Measurements from ENCODE around the gene TTC16. TPM values are rescaled to one million over a fixed set of nuclear protein-coding genes. Genes with fewer than 3 reads are reported as not detected.

TTC16 gene, protein sequence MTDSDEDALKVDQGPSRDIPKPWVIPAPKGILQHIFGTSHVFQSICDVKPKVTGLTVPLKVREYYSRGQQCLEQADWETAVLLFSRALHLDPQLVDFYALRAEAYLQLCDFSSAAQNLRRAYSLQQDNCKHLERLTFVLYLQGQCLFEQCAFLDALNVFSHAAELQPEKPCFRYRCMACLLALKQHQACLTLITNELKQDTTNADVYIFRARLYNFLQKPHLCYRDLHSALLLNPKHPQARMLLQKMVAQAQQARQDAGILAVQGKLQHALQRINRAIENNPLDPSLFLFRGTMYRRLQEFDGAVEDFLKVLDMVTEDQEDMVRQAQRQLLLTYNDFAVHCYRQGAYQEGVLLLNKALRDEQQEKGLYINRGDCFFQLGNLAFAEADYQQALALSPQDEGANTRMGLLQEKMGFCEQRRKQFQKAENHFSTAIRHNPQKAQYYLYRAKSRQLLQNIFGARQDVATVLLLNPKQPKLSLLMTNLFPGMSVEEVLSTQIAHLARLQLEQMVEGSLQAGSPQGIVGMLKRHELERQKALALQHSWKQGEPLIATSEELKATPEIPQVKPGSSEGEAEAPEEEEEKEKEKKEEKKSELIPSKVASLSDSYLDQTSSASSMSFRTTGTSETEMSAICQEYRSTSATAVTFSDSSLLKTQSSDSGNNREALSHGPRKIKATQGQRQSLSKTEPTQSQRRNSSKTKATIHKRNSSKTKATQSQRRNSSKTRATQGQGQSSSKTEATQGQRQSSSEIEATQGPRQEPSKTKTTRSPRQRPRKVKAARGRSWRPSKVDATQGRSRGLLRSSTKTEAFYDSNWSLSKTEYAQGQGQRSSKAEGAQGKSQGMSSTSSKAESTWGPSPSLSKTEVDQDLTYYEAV
- total RNA-seq (2014; rRNA removed; shearing (Covaris generic)) = not detected in 2 replicates

DNA sequence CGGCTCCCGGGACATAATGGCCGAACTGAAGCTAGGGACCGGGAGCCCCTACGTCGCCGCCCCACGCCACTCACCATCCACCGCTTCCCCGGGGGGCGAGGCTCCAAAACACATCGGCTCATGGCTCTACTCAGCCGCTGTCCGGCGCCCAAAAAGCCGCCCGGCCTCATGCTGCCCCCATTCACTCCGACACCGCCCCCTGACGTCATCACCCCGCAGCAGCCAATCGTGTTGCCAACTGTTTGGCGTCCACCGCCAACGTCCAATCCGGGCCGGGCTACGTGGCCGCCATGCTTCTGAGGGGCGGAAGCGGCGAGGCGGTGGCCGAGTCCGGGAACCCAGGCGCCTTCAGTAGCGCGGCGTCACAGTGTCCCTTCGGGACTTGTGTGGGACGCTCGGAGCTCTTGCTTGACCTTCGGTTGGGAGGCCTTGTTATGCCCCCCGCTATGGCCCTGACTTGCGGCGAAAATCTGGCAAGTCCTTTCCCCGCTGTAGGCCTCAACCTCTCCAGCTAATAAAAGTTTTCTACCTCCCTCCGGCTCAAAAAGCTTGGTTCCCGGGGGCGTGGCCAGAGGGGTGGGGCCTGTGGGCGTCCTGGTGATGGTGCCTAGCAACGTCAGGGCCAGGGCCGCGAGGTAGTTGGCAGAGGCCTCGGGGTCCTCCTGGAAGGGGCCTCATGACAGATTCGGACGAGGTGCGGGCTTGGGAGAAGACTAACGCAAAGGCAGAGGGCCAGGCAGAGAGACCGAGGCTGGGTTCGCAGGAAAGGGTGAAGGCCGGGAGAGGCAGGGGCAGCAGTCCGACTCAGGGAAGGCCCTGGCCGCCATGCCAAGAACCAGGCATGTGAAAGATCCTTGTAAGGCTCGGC is at the start of gene TTC16, which contains the start of gene PTRH1:
TSS of gene TTC16 (plus strand) at position 610 of the 868 bp plus-strand sequence. CDS start at position 677, 67 bp downstream.
TSS of gene PTRH1 (minus strand) at position 194 of the 868 bp plus-strand sequence. CDS start at position 170, 24 bp downstream.
- peak; percentile 94 for DNase-seq (ENCODE audit: low spot score)

DNA sequence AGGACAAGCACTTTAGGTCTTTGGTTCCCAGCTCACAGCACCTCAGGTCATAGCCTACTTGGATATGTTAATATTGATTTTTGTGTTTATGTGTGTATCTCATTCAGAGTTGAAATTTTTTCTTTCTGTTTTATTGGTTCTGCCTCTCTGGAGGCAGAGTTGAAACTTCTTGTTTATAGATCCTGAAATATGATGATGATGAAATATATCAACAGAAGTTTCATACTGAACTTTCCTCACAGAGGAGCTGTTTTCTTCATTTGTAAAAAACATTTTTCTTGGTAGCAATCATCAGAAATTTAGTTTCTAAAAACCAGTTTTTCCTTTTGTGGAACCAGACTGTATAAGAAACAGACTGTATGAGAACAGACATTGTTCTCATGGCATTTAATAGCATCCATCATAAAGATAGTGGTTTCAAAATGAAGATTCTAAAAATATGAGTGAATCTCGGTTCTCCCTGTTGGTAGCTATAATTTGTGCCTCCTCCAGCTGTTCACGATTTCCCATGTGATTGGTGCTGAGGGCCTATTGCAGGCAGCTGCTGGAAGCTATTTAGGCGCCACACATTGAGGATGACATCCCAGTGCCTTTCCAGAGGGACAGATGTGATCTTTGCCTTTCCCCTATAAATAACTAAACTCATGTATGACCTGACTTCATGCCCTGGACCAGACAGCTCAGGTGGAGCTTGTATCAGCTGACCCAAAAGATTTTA is 48.6 kb upstream of the TTC16 start:
- DNase-seq (ENCODE audit: low spot score) = no peak

DNA sequence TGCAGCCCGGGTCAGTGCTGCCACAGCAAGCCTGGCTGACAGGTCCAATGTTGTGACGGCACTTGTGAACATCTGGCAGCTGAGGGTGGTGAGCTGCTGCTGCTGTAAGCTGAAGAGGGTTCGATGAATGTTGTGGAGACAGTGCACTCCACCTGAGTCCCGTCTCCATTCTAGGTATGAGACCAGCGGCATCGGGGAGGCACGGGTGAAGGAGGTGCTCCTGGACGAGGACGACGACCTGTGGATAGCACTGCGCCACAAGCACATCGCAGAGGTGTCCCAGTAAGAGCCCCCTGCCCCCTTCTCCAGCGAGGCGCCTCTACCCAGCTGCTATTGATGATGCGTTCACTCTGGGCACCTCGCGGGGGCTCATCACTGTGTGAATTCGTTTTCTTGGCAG is 48.0 kb upstream of the TTC16 start:
- DNase-seq (ENCODE audit: low spot score) = no peak

DNA sequence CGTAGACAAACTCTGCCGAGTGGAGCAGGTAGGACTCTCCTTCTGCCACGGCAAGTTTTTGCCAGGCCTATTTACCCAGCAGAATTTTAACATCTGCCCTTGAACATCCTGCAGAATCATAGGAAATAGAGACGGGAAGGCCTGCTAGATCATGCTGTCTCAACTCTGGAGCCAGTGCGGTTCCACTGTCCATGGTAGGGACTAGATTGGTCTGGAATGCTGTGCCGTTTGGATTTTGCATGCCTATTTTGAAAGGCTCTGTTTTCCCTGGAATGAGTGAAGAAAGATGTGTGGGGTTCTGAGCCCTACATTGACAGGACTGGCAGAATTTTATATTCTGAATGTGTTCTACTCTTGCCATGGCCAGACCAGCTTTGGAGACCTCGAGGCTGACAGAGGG is 42.6 kb upstream of the TTC16 start:
- no peak for DNase-seq (ENCODE audit: low spot score)

DNA sequence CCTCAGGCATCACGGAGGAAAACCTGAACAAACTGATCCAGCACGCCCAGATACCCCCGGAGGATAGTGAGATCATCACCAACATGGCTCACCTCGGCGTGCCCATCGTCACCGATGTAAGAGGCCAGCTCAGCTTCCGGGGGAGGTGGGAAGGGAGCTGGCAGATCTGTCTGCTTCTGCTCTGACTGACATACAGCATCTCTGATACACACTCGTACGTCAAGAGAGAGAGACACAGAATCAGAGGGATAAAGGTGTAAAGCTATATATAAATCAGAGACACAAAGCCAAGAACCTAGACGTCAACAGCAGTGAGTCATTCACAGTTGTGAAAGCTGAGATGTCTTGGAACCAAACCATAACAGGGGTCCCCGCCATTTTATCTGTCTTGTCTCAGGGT is 39.2 kb upstream of the TTC16 start:
- DNase-seq (ENCODE audit: low spot score) = no peak

DNA sequence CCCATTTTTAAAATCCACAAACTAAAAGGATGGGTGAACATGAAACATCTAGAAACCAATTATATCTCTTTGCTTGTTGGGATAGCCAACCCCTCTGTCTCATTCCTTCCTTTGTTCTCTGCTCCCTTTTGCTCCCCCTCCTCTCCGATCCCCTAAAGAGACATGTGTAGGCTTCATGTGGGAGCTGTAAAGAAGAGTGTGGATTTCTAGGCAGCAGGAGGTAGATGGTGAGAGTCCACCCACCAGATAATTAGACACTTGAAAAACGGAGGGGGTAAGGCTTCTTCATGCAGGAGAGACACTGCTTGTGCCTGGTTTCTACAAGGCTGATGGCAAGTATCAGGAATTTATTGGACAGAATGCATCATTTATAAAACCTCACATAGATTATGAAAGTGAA is 36.4 kb upstream of the TTC16 start:
- DNase-seq (ENCODE audit: low spot score) = no peak

DNA sequence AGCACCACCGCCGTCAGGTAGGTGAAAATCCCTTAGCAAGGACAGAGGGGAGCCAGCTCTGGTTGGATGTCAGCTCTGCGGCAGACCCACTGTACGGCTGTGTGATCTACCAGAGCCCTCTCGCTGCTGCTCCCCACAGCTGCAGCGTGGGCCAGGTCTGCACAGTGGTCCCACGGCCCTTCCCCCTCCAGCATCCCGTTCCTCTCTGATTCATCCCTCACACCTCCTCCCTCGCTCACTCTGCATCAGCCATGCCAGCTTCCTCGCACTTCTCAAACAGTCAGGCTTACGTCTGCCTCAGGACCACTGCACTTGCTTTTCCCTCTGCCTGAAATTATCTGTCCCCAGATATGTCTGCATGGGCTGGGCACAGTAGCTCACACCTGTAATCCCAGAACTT is 35.7 kb upstream of the TTC16 start:
- no peak for DNase-seq (ENCODE audit: low spot score)

DNA sequence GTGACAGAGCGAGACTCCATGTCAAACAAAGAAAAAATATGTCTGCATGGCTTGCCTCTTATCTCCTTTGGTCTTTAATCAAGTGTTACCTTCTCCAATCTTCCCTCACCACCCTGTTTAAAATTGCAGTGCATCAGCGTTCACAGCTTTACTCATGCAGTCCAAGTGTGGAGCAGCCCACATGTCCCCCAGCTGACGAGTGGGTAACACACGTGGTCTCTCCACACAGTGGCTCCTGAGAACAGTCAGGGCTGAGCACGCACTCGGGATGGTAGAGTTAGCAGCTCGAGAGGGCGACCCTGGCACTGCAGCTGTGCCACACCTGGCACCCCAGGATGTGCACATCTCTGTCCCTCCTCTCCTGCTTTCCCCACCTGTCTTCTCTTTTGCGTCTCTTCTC is 35.0 kb upstream of the TTC16 start:
- no peak for DNase-seq (ENCODE audit: low spot score)

DNA sequence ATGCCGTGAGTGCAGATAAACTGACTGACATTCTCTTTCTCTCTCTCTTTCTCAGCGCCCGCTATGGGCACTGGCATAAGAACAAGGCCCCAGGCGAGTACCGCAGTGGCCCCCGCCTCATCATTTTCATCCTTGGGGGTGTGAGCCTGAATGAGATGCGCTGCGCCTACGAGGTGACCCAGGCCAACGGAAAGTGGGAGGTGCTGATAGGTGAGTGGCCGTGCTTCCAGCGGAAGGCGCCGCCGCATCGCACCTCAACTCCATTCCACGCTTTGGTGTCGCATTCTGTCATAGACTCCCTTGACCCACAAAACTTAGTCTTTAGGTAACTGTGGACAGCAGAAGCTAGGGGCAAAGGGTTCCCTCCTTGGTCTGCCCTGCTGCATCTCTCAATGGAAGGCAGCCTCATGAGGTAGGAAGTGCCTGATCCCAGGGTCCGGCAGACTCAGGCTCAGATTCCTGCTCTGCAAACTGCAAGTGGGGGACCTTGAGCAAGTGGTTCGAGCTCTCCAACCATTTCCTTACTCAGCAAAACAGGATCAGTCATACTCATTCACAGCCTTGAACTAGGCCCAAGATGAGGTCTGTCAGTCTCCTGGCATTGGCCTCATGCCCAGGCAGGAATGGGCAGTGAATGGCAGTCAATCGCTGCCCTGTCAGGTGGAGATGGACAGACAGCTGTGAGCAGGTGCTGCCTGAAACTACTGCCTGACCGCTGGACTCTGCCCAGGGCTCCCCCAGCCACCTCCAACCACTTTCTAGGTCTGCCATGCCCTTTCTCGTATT is 33.3 kb upstream of the TTC16 start:
- no peak for DNase-seq (ENCODE audit: low spot score)

DNA sequence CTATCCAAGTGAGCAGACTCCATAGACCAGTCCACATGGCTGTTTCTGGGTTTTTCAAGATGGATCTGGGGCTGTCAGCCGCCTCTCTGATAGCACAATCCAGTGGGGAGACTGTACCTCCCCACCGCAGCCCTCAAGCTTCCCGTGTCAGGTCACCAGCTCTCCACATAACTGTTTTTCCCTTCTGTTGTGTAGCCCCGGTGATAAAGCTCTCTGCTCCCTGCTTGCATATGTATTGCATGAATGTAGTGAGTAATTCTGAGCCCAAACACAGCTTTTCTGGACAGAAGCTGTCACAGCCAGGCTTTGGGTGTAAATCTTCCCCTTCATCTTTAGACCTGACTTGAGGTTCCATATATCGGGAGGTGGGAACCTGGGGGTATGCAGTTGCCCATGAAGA is 32.2 kb upstream of the TTC16 start:
- DNase-seq (ENCODE audit: low spot score) = no peak

DNA sequence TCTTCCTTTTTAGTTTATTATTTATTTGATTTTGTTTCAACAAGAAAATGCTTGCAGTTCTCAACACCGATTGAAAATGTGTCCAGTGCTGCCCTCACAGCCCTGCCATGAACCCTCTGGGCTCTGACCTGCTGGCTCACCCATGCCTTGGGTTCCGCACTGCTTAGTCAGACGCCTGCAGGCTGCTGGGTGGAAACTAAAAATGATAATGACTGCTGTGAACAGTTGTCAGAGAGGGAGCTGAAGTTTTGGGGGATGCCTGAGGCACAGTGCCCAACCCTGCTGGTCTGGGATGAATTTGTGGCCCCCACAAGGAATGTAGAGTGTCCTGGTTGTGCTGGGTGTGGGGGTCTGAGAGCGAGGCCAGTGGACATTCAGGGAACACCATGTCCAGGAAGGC is 31.3 kb upstream of the TTC16 start:
- no peak for DNase-seq (ENCODE audit: low spot score)

DNA sequence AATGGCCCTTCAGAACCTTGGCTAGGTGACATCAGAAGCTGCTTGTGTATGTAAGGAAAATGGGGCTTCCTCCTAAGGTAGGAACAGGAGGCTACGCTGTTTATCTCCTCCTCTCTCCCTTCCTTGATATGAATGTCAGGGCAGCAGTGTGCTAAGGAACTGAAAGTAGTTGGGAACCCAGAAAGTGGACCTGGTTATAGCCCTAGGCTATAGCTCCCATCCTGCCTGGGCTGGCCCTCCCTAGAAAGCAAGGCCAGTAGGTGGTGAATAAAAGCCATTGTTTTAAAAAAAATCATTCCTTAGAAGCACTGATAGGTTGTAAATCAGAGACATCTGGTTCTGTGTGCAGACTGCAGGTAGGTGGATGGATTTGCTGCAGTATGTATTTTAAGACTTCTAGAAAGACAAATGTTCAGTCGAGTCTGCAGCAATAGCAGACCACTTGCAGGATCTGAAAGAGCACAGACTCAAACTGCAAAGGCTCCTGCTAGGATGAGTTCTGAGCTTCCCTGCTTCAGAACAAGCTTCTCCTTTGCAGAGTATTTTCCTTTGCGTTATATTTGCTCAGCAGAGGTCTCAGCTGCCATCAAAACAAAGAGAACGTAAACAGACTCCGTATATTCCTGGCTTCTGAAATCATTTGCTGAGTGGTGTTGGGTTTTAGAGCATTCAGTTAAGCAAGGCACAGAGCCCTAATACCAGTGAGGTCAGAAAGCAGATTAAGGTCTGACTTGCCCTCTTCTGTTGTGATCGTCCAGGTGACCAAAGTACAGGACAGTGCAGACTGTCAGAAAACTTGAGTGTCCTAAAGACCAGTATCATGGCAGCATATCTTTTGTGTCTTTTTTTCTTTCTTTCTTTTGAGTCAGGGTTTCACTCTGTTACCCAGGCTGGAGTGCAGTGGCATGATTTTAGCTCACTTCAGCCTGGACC is 29.2 kb upstream of the TTC16 start:
- no peak for DNase-seq (ENCODE audit: low spot score)

DNA sequence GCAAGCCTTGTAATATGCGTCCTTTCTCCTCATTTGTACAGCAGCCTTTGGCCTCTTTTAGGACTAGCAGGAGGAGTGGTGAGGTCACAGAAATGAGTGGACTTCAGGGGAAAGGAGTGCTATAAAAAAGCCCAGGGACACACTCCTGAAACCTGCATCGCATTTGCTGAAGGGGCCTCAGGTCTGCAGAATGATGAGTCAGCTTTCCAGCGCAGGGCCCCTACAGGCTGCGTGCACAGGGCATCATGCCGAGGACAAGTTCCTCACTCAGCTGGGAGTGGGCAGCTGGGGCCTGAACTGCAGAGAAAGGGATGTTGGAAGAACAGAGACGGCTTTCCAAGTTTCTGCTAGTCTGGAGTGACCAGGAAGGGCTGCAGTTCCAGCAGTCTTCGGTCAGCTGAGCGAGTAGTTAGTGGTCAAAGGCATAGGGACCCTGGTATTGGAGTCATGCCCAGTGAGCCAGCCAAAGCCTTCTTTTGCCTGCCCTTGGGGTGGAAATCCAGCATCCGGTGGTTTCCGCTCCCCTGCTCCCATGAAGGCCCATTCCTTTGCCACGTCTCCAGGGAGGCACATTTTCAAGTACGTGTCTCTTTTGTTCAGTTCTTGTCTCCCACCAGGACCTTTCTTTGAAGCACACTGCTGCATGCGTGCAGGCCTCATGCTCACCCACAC is 26.4 kb upstream of the TTC16 start:
- DNase-seq (ENCODE audit: low spot score) = no peak

DNA sequence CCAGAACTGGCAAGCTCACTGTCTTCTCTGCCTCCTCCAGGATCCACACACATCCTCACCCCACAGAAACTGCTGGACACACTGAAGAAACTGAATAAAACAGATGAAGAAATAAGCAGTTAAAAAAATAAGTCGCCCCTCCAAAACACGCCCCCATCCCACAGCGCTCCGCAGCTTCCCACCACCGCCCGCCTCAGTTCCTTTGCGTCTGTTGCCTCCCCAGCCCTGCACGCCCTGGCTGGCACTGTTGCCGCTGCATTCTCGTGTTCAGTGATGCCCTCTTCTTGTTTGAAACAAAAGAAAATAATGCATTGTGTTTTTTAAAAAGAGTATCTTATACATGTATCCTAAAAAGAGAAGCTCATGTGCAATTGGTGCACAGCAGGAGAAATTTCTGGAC is 25.1 kb upstream of the TTC16 start:
- no peak for DNase-seq (ENCODE audit: low spot score)

DNA sequence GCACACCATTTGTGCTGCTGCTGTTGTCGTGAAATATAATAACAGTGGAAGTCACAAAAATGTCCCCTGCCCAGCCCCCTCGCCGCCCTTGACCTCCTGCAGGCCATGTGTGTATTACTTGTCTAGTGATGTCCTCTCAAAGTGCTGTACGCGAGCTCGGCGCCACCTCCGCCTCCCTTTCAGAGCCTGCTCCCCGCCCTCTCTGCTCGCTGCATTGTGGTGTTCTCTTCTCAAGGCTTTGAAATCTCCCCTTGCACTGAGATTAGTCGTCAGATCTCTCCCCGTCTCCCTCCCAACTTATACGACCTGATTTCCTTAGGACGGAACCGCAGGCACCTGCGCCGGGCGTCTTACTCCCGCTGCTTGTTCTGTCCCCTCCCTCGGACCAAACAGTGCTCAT is 23.8 kb upstream of the TTC16 start:
- DNase-seq (ENCODE audit: low spot score) = no peak

DNA sequence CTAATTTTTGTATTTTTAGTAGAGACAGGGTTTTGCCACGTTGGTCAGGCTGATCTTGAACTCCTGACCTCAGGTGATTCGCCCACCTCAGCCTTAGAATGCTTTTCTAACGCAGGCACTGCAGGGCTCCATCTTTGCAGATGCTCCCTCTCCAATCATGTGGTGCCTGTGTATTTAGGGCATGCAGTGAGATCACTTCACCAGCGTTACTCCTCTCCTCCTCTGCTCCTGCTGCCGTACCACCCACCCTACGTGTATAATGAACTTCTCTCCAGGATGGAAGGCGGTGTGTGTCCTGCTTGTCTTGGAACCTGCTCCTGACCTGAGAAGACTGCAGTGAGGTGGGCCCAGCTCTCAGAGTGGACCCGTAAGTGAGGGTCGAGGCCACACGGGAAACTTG is 22.7 kb upstream of the TTC16 start:
- no peak for DNase-seq (ENCODE audit: low spot score)

DNA sequence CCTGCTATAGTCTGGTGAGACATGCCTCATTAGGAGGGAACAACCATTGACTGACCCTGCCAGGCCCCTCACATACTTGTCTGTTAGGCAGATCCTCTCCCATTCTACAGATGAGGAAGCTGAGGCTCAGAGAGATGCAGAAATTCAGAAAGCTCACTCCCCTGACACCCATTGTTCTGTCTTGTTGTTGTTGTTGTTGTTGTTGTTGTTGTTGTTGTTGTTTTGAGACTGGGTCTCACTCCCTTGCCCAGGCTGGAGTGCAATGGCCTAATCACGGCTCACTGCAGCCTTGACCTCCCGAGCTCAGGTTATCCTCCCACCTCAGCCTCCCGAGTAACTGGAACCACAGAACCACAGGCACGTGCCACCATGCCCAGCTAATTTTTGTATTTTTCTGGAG is 22.2 kb upstream of the TTC16 start:
- no peak for DNase-seq (ENCODE audit: low spot score)

DNA sequence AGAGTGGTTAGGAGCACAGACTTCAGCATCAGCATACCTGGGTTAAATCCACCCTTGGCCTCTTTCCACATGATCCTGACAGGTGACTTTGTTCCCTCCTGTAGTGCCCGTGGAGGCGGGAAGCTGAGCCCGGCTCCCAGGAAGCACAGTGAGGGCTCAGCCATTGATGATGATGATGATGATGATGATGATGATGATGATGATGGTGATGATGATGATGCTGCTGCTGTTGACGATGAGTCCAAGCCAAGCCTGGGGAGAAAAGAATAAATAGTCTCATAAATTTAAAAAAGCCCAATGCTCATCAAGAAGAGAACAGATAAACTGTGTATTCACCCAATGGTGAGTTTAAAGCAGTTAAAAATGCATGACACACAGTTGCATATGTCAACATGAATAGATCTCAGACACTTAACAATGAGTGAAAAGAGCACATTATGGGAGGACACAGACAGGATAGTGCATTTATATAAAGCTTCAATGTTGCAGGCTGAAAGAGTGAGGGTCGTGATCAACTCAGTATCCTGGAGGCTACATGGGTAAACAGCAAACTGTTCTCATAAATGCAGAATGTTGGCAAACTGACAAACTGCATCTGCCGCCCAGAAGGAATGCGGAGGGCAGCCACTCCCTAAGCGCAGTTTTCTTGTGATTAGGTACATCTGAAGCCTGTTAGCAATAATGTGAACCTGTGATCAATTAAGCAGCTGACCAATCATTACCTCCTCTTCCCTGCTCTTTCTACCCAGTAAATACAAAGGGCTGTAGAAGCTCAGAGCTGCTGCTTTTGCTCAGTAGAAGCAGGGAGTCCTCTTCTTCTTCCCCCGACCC is 20.8 kb upstream of the TTC16 start:
- DNase-seq (ENCODE audit: low spot score) = no peak
